ENCODE measurements around the gene MTA2.

MTA2 gene

DNA sequence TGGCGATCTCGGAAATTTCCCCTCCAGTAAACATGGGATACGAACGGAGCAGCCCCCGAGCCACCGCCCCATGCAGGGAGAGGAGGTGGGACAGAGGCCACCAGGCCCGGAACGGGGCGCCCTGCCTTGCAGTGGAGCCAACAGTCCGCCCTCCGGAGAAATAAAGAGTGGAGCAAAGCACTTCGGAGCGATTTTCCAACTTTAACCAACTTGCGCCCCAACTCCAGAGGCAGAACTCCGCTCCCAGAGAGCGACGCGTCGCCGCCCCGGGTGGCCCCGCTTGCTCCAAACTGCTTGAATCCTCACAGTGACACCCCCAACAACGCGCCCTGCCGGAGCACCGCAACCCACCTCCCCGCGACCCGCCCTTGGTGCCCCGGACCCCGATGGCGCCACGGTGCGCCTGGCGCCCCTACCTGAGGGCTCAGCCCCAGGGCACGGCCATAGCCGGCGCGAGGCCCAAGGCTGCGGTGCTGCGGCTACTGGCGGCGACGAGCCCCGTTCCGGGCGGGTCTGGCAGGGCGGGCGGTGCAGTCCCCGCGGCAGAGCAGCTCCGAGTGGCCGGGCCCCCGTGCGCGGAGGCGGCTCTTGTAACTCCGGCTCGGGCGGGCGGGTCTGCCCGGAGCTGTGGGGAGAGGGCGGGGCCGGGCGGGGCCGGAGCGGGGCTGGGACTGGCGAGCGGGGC, 55.3 kb downstream of the MTA2 start, which contains the start of gene AHNAK:
Gene AHNAK (minus strand): TSS at position 563 of the 685 bp plus-strand sequence. CDS start 10,708 bp downstream, outside the sequence.
- peak within 1 kb of the TSS; percentile 12 for H3K9ac ChIP-seq (ENCODE audit: low read depth, low read length)

GRCh38 chr11:62545437-62546243, 56.0 kb downstream of the MTA2 start:
- no peaks in the 10 kb centered on the region for H3K9me3 ChIP-seq (ENCODE audit: control insufficient read depth, insufficient read depth, low read length)
- H3K36me3 ChIP-seq (ENCODE audit: control insufficient read depth, insufficient read depth, low read length) = no peaks in the 10 kb centered on the region
- H3K27me3 ChIP-seq (ENCODE audit: control insufficient read depth, insufficient read depth, low read length) = peaks cover 70% of the 10 kb centered on the region
- peaks cover 17% of the 10 kb centered on the region for H3K4me1 ChIP-seq (ENCODE audit: control insufficient read depth, insufficient read depth, low read length)
- peak overlapping the region; percentile 54 for H3K9ac ChIP-seq (ENCODE audit: low read depth, low read length)
- H3K4me3 ChIP-seq (ENCODE audit: low read depth, low read length) = peak overlapping the region; percentile 73

More for the DNA sequence above, 55.3 kb downstream of the MTA2 start, which contains the start of gene AHNAK:
- H3K9me3 ChIP-seq (ENCODE audit: control insufficient read depth, insufficient read depth, low read length) = no peaks in the 10 kb centered on the region
- H3K4me3 ChIP-seq (ENCODE audit: low read depth, low read length) = peak within 1 kb of the TSS; percentile 73
- H3K4me1 ChIP-seq (ENCODE audit: control insufficient read depth, insufficient read depth, low read length) = peaks cover 17% of the 10 kb centered on the region
- peaks cover 74% of the 10 kb centered on the region for H3K27me3 ChIP-seq (ENCODE audit: control insufficient read depth, insufficient read depth, low read length)
- no peaks in the 10 kb centered on the region for H3K36me3 ChIP-seq (ENCODE audit: control insufficient read depth, insufficient read depth, low read length)

DNA sequence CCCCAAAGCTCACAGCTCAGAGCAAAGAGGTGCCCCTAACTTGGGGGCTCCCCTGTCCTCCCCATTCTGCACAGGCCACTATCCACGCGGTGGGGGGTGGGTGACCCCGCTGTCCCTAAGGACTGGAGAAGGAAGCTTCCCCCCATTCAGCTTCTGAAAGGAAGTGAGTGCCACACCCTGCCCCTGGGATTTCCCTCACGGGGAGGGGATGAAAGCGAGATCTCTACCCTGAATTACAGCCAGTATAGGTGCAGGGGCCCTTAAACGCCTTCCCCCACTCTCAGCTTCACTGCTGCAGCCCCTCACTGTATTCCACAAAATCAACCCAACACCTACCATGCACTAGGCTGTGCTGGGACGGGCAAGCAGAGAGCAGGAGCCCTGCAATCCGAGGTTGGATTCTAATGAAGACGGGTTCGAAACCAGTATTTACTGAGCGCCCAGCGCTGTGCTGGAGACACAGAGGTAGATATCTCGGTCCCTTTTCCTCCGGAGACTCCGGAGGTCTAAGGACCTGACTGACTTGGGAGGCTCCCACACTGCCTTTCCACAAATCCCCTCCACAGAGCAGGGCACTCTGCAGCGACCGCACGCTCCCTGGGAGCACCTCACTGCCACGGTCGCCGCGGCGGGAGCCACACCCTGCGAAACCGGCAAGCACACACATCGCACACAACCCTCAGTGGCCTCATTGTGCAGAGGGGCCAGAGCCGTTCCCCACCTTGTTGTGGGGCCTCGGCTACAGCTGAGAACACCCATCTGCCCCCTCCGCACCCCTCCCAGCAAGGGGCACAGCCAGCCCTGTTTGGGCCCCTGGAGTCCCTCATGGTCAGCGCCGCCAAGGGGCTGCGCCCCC, 56.9 kb downstream of the MTA2 start:
- Histone ChIP-seq H3K4me1 (ENCODE audit: control insufficient read depth, insufficient read depth, low read length) (peaks cover 17% of the 10 kb centered on the region), H3K36me3 (ENCODE audit: control insufficient read depth, insufficient read depth, low read length) (no peaks in the 10 kb centered on the region), H3K9ac (ENCODE audit: low read depth, low read length) (peak overlapping the region; percentile 54), H3K27me3 (ENCODE audit: control insufficient read depth, insufficient read depth, low read length) (peaks cover 62% of the 10 kb centered on the region), H3K4me3 (ENCODE audit: low read depth, low read length) (peak overlapping the region; percentile 73), H3K9me3 (ENCODE audit: control insufficient read depth, insufficient read depth, low read length) (no peaks in the 10 kb centered on the region)

DNA sequence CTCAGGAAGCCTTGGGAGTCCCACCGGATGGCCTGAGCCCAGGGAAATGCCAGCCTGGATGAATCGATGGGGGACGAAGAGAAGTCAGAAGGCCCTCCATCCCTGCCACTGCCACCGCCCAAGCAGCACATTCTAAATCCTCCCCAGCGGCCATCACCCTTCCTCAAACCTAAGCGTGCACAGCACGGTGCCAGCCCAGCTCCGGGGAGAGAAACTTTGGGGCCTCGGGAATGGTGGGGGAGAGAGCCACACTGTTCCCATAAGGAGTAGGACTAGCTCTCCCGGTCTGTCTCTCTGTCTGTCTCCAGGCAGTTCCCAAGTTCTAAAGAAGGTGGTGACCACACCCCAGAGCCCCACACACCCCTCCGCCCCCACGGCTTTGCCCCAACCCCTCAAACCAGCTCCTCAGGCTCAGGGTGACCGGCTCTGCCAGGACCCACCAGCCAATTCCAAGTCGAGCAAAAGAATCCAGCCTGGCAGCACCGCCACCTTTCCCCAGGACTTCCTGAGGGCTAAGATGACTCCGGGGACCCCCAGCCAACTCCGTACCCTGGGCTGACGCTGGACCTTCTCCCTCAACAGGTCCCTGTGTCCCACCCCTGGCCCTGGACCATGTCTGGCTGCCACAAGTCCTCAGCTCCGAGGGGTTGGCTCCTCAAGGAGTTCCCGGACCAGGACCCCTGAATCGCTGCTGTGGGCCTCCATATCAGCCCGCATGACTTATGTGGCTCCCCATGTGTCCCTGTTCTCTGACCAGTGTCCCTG, 57.8 kb downstream of the MTA2 start:
- H3K27me3 ChIP-seq (ENCODE audit: control insufficient read depth, insufficient read depth, low read length) = peaks cover 53% of the 10 kb centered on the region
- no peaks in the 10 kb centered on the region for H3K36me3 ChIP-seq (ENCODE audit: control insufficient read depth, insufficient read depth, low read length)
- H3K9ac ChIP-seq (ENCODE audit: low read depth, low read length) = no peak overlapping the region
- H3K4me1 ChIP-seq (ENCODE audit: control insufficient read depth, insufficient read depth, low read length) = peaks cover 17% of the 10 kb centered on the region
- no peaks in the 10 kb centered on the region for H3K9me3 ChIP-seq (ENCODE audit: control insufficient read depth, insufficient read depth, low read length)
- peak overlapping the region; percentile 73 for H3K4me3 ChIP-seq (ENCODE audit: low read depth, low read length)
